HG03039 (cell line): ENCODE results near the gene LAMB4.

ENCODE experiments used
- ATAC-seq: cut with Tn5 transposase; IDR thresholded peaks from one replicate; pipeline ENCODE4 v1.9.1; 2021; ENCODE audit warnings: mild to moderate bottlenecking, moderate library complexity; ENCODE audit not compliant: unreplicated experiment

LAMB4 gene

GRCh38 chr7:108114117-108114841 is 15.9 kb downstream of the LAMB4 start:
- ATAC-seq, result peak; percentile 76

- ATAC-seq, result no peak
These were observed 17.5 kb downstream of the LAMB4 start for GRCh38 chr7:108112683-108113082.

GRCh38 chr7:108109221-108109908 is 20.8 kb downstream of the LAMB4 start:
- ATAC-seq, result no peak

- no peak for ATAC-seq
These were observed 22.0 kb downstream of the LAMB4 start for GRCh38 chr7:108108131-108108530.

GRCh38 chr7:108104324-108104723 is 25.8 kb downstream of the LAMB4 start:
- no peak for ATAC-seq

GRCh38 chr7:108103558-108104298 is 26.4 kb downstream of the LAMB4 start:
- ATAC-seq, result no peak

- ATAC-seq, result no peak
These were observed 27.4 kb downstream of the LAMB4 start for GRCh38 chr7:108102671-108103312.

GRCh38 chr7:108101759-108102158 is 28.4 kb downstream of the LAMB4 start:
- no peak for ATAC-seq

- ATAC-seq, result no peak
These were observed 30.4 kb downstream of the LAMB4 start for GRCh38 chr7:108099713-108100112.

- no peak for ATAC-seq
These were observed 32.5 kb downstream of the LAMB4 start for GRCh38 chr7:108097703-108098102.

GRCh38 chr7:108096996-108097395 is 33.2 kb downstream of the LAMB4 start:
- ATAC-seq, result no peak

- ATAC-seq, result no peak
These were observed 35.0 kb downstream of the LAMB4 start for GRCh38 chr7:108094933-108095710.

- ATAC-seq, result no peak
These were observed 35.8 kb downstream of the LAMB4 start for GRCh38 chr7:108094346-108094745.

GRCh38 chr7:108093851-108094331 is 36.3 kb downstream of the LAMB4 start:
- ATAC-seq, result no peak

GRCh38 chr7:108093341-108093740 is 36.8 kb downstream of the LAMB4 start:
- no peak for ATAC-seq

GRCh38 chr7:108091461-108091831 is 38.7 kb downstream of the LAMB4 start:
- ATAC-seq, result no peak

- no peak for ATAC-seq
These were observed 39.2 kb downstream of the LAMB4 start for GRCh38 chr7:108090791-108091460.

- ATAC-seq, result no peak
These were observed 40.8 kb downstream of the LAMB4 start for GRCh38 chr7:108089381-108089780.

GRCh38 chr7:108088729-108089128 is 41.4 kb downstream of the LAMB4 start:
- ATAC-seq, result no peak

- no peak for ATAC-seq
These were observed 42.4 kb downstream of the LAMB4 start for GRCh38 chr7:108087778-108088177.
